Bronchial epithelial cell (primary cell): ENCODE results near the gene CCNYL1. TPM values are rescaled to one million over a fixed set of nuclear protein-coding genes. Genes with fewer than 3 reads are reported as not detected.

Experiments
- DNase-seq: peaks from one replicate; pipeline ENCODE4 v3.0.0-alpha.2; 2010; ENCODE audit warnings: low read depth
- FAIRE-seq: peaks from 2 replicates; lab custom pipeline; 2011; peaks lifted over from hg19 to GRCh38; lab: Jason Lieb, UNC
- H3K27me3 ChIP-seq: 2 replicates; pipeline ENCODE4 v1.5.1; 2011; ENCODE audit warnings: low read length; ENCODE audit not compliant: control insufficient read depth, insufficient read depth
- H3K36me3 ChIP-seq: 2 replicates; pipeline ENCODE4 v1.5.1; 2011; ENCODE audit warnings: low read length; ENCODE audit not compliant: control insufficient read depth, insufficient read depth
- H3K4me3 ChIP-seq: 2 replicates; pipeline ENCODE4 v1.5.1; 2011; ENCODE audit warnings: mild to moderate bottlenecking, low read depth, low read length, control low read depth
- CTCF ChIP-seq: IDR thresholded peaks from 2 replicates; pipeline ENCODE4 v1.5.1; 2011; ENCODE audit warnings: mild to moderate bottlenecking, moderate library complexity, low read length, control low read depth, inconsistent platforms; ENCODE audit not compliant: insufficient read depth, severe bottlenecking
- total RNA-seq: library from RNA; depleted of rRNA; stranded (reverse); fragments of >200 nt; gene quantifications from 2 replicates; pipeline ENCODE4 v1.2.1, GENCODE V29; 2014

The CCNYL1 gene
- total RNA-seq, 1 donor from 2014 or later, result 5.5 TPM

GRCh38 chr2:207674266-207674774, 37.1 kb upstream of the CCNYL1 start:
- DNase-seq, result no peak
- Histone ChIP-seq H3K4me3 (no peak overlapping the region), H3K36me3 (no peaks in the 10 kb centered on the region), H3K27me3 (no peaks in the 10 kb centered on the region)
- FAIRE-seq, result no peak
- no peak for TF ChIP-seq CTCF

- DNase-seq (no peak), FAIRE-seq (no peak)
- no peak overlapping the region for H3K4me3 ChIP-seq
- no peaks in the 10 kb centered on the region for H3K27me3 ChIP-seq
- no peak for TF ChIP-seq CTCF
- no peaks in the 10 kb centered on the region for H3K36me3 ChIP-seq
Measured at GRCh38 chr2:207674826-207675225, 36.6 kb upstream of the CCNYL1 start.

- FAIRE-seq, result no peak
- TF ChIP-seq CTCF, result no peak
- no peak overlapping the region for H3K4me3 ChIP-seq
- no peaks in the 10 kb centered on the region for H3K36me3 ChIP-seq
- DNase-seq, result peak; percentile 52
- no peaks in the 10 kb centered on the region for H3K27me3 ChIP-seq
Measured at GRCh38 chr2:207676827-207677354, 34.5 kb upstream of the CCNYL1 start.

- Histone ChIP-seq H3K4me3 (no peak overlapping the region), H3K36me3 (no peaks in the 10 kb centered on the region), H3K27me3 (no peaks in the 10 kb centered on the region)
- no peak for FAIRE-seq
- no peak for DNase-seq
- no peak for TF ChIP-seq CTCF
Measured at GRCh38 chr2:207681431-207681830, 30.0 kb upstream of the CCNYL1 start.

- TF ChIP-seq CTCF, result no peak
- Histone ChIP-seq H3K4me3 (no peak overlapping the region), H3K27me3 (no peaks in the 10 kb centered on the region), H3K36me3 (no peaks in the 10 kb centered on the region)
- DNase-seq (no peak), FAIRE-seq (no peak)
Measured at GRCh38 chr2:207682557-207682956, 28.9 kb upstream of the CCNYL1 start.

- Histone ChIP-seq H3K27me3 (no peaks in the 10 kb centered on the region), H3K36me3 (no peaks in the 10 kb centered on the region), H3K4me3 (no peak overlapping the region)
- DNase-seq (no peak), FAIRE-seq (no peak)
- no peak for TF ChIP-seq CTCF
Measured at GRCh38 chr2:207683438-207683837, 28.0 kb upstream of the CCNYL1 start.
